Measurements from ENCODE around the gene PTH1R.

PTH1R gene

DNA sequence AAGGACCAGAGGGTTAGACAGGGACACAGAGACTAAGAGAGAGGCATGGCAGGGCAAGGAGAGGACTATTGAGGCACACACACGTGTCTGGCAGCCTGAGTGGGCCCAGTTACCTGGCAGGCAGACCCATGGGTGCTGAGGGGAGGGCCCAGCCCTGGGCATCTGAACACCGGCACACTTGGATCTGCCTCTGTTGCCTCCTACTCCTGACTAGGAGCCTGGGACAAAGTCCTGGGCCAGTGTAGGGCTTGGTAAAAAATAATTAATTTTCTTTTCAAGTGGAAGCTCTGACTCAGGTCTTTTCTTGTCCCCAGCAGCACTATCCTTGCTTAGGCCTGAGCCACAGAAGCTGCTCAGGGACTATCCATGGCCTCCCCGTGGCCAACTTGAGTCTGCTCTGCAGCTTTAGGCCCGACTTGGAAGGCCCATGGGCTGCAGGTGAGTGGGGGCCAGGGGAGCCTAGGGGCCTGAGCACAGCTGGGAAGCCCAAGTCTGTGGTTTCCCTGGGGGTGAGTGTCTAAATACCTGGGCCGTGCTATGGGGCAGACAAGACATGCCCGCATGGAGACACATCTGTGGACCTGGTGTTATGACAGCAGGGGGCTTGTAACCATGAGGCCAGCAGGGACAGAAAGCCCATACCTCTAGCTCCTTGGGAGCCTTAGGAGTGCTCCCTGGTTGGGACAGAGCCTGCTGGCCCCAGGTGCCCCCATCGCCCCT is at the start of gene PTH1R:
Gene PTH1R, plus strand, starts transcription at position 316 of the 720 bp plus-strand sequence. CDS start 5,839 bp downstream, outside the sequence.
- no peak within 1 kb of the TSS for H3K27ac ChIP-seq (ENCODE audit: low read length)
- H3K4me3 ChIP-seq (ENCODE audit: low read length) = no peak within 1 kb of the TSS
- H3K27me3 ChIP-seq (ENCODE audit: control insufficient read depth, insufficient read depth, low read length) = peaks cover 30% of the 10 kb centered on the region
- no peaks in the 10 kb centered on the region for H3K4me1 ChIP-seq (ENCODE audit: control insufficient read depth, insufficient read depth, low read length)
- H3K36me3 ChIP-seq (ENCODE audit: control insufficient read depth, insufficient read depth, low read length) = no peaks in the 10 kb centered on the region
- no peak for DNase-seq (ENCODE audit: low read depth, low spot score)
- no peaks in the 10 kb centered on the region for H3K9me3 ChIP-seq (ENCODE audit: control insufficient read depth, insufficient read depth, low read length)
- no CpG with 5 or more reads among the region's 7 CpGs for WGBS (ENCODE audit: insufficient coverage, insufficient read length)

GRCh38 chr3:46829699-46830208 is 47.8 kb upstream of the PTH1R start:
- Histone ChIP-seq H3K9me3 (ENCODE audit: control insufficient read depth, insufficient read depth, low read length) (no peaks in the 10 kb centered on the region), H3K27ac (ENCODE audit: low read length) (no peak overlapping the region), H3K27me3 (ENCODE audit: control insufficient read depth, insufficient read depth, low read length) (no peaks in the 10 kb centered on the region), H3K4me1 (ENCODE audit: control insufficient read depth, insufficient read depth, low read length) (no peaks in the 10 kb centered on the region), H3K4me3 (ENCODE audit: low read length) (no peak overlapping the region), H3K36me3 (ENCODE audit: control insufficient read depth, insufficient read depth, low read length) (no peaks in the 10 kb centered on the region)
- WGBS (ENCODE audit: insufficient coverage, insufficient read length) = no CpG with 5 or more reads among the region's 4 CpGs
- no peak for DNase-seq (ENCODE audit: low read depth, low spot score)

GRCh38 chr3:46830801-46831200 is 46.7 kb upstream of the PTH1R start:
- Histone ChIP-seq H3K9me3 (ENCODE audit: control insufficient read depth, insufficient read depth, low read length) (no peaks in the 10 kb centered on the region), H3K4me3 (ENCODE audit: low read length) (no peak overlapping the region), H3K27ac (ENCODE audit: low read length) (no peak overlapping the region), H3K36me3 (ENCODE audit: control insufficient read depth, insufficient read depth, low read length) (no peaks in the 10 kb centered on the region), H3K4me1 (ENCODE audit: control insufficient read depth, insufficient read depth, low read length) (no peaks in the 10 kb centered on the region), H3K27me3 (ENCODE audit: control insufficient read depth, insufficient read depth, low read length) (no peaks in the 10 kb centered on the region)
- no CpG with 5 or more reads among the region's 2 CpGs for WGBS (ENCODE audit: insufficient coverage, insufficient read length)
- no peak for DNase-seq (ENCODE audit: low read depth, low spot score)

DNA sequence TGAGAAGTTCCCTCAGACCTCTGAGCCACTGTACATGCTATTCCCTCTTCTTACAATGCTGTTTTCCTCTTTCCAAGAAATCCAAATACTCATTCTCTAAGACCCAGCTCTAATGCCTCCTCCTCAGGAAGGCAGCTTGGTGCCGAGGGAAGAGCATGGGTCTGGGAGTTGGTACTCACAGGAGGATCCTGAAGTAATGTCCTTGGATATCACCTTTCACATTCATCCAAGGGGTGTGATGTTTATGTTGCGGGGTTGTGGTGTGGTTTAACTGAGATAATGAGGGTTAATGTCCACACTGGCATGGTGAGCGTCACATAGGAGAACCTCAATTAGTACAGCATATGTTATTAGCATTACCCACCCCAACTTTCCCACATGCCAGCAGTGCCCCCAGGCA is 46.2 kb upstream of the PTH1R start:
- no CpG with 5 or more reads among the region's 3 CpGs for WGBS (ENCODE audit: insufficient coverage, insufficient read length)
- Histone ChIP-seq H3K4me3 (ENCODE audit: low read length) (no peak overlapping the region), H3K27ac (ENCODE audit: low read length) (no peak overlapping the region)

DNA sequence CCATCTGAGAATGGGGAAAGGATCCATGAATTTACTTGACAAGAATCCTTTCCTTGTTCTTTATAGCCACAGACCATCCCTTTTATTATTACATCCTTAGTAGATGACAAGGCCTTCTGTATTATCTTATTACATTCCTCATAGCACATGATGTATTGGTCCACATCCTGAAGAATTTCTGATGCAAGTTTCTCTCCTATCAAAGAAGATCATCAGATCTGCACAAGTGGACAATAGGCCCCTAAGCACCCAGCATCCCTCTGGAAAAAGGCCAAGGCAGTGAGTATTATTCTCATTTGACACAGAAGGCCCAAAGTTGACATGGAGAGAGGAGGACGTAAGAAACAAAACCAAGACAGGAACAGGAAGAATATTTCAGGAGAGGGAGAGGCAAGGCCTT is 45.7 kb upstream of the PTH1R start:
- Histone ChIP-seq H3K4me3 (ENCODE audit: low read length) (no peak overlapping the region), H3K27me3 (ENCODE audit: control insufficient read depth, insufficient read depth, low read length) (no peaks in the 10 kb centered on the region), H3K4me1 (ENCODE audit: control insufficient read depth, insufficient read depth, low read length) (no peaks in the 10 kb centered on the region), H3K36me3 (ENCODE audit: control insufficient read depth, insufficient read depth, low read length) (no peaks in the 10 kb centered on the region), H3K27ac (ENCODE audit: low read length) (no peak overlapping the region), H3K9me3 (ENCODE audit: control insufficient read depth, insufficient read depth, low read length) (no peaks in the 10 kb centered on the region)
- no peak for DNase-seq (ENCODE audit: low read depth, low spot score)
- no CpG with 5 or more reads among the region's 1 CpG for WGBS (ENCODE audit: insufficient coverage, insufficient read length)

More for the DNA sequence above, 46.2 kb upstream of the PTH1R start:
- Histone ChIP-seq H3K36me3 (ENCODE audit: control insufficient read depth, insufficient read depth, low read length) (no peaks in the 10 kb centered on the region), H3K4me1 (ENCODE audit: control insufficient read depth, insufficient read depth, low read length) (no peaks in the 10 kb centered on the region), H3K9me3 (ENCODE audit: control insufficient read depth, insufficient read depth, low read length) (no peaks in the 10 kb centered on the region), H3K27me3 (ENCODE audit: control insufficient read depth, insufficient read depth, low read length) (no peaks in the 10 kb centered on the region)
- DNase-seq (ENCODE audit: low read depth, low spot score) = no peak

GRCh38 chr3:46833346-46834300 is 43.9 kb upstream of the PTH1R start:
- no peak for DNase-seq (ENCODE audit: low read depth, low spot score)
- Histone ChIP-seq H3K4me3 (ENCODE audit: low read length) (no peak overlapping the region), H3K36me3 (ENCODE audit: control insufficient read depth, insufficient read depth, low read length) (no peaks in the 10 kb centered on the region), H3K27me3 (ENCODE audit: control insufficient read depth, insufficient read depth, low read length) (no peaks in the 10 kb centered on the region), H3K4me1 (ENCODE audit: control insufficient read depth, insufficient read depth, low read length) (no peaks in the 10 kb centered on the region), H3K27ac (ENCODE audit: low read length) (no peak overlapping the region), H3K9me3 (ENCODE audit: control insufficient read depth, insufficient read depth, low read length) (no peaks in the 10 kb centered on the region; the same call in 1 of the 2 replicates)
- WGBS (ENCODE audit: insufficient coverage, insufficient read length) = no CpG with 5 or more reads among the region's 65 CpGs

DNA sequence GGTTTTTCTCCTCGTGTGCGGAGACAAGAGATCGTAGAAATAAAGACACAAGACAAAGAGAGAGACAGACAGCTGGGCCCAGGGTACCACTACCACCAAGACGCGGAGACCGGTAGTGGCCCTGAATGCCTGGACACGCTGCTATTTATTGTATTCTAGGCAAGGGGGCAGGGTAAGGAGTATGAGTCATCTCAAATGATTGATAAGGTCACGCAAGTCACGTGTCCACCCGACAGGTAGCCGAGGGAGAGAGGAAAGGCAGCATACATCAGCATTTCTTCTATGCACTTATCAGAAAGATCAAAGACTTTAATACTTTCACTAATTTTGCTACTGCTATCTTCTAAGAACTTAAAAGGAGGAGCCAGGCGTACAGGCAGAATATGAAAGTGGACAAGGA is 42.5 kb upstream of the PTH1R start:
- H3K9me3 ChIP-seq (ENCODE audit: control insufficient read depth, insufficient read depth, low read length) = no peaks in the 10 kb centered on the region; the same call in 1 of the 2 replicates
- no peaks in the 10 kb centered on the region for H3K36me3 ChIP-seq (ENCODE audit: control insufficient read depth, insufficient read depth, low read length)
- no peaks in the 10 kb centered on the region for H3K27me3 ChIP-seq (ENCODE audit: control insufficient read depth, insufficient read depth, low read length)
- no peak overlapping the region for H3K4me3 ChIP-seq (ENCODE audit: low read length)
- no peaks in the 10 kb centered on the region for H3K4me1 ChIP-seq (ENCODE audit: control insufficient read depth, insufficient read depth, low read length)
- DNase-seq (ENCODE audit: low read depth, low spot score) = no peak
- no CpG with 5 or more reads among the region's 12 CpGs for WGBS (ENCODE audit: insufficient coverage, insufficient read length)
- H3K27ac ChIP-seq (ENCODE audit: low read length) = no peak overlapping the region

DNA sequence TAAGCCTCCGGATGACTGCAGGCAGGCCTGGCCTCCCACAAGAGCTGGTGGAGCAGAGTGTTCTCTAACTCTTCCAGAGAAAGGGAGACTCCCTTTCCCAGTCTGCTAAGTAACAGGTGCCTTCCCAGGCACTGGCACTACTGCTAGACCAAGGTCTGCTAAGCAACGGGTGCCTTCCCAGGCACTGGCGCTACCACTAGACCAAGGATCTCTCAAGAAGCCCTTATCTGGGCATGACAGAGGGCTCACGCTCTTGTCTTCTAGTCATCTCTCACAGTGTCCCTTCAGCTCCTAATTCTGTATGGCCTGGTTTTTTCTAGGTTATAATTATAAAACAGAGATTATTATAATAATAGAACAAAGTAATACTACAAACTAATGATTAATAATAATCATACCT is 42.0 kb upstream of the PTH1R start:
- DNase-seq (ENCODE audit: low read depth, low spot score) = no peak
- no peaks in the 10 kb centered on the region; the same call in 1 of the 2 replicates for H3K9me3 ChIP-seq (ENCODE audit: control insufficient read depth, insufficient read depth, low read length)
- no CpG with 5 or more reads among the region's 4 CpGs for WGBS (ENCODE audit: insufficient coverage, insufficient read length)
- H3K4me3 ChIP-seq (ENCODE audit: low read length) = no peak overlapping the region
- H3K4me1 ChIP-seq (ENCODE audit: control insufficient read depth, insufficient read depth, low read length) = no peaks in the 10 kb centered on the region
- no peaks in the 10 kb centered on the region for H3K36me3 ChIP-seq (ENCODE audit: control insufficient read depth, insufficient read depth, low read length)
- no peaks in the 10 kb centered on the region for H3K27me3 ChIP-seq (ENCODE audit: control insufficient read depth, insufficient read depth, low read length)
- H3K27ac ChIP-seq (ENCODE audit: low read length) = no peak overlapping the region

DNA sequence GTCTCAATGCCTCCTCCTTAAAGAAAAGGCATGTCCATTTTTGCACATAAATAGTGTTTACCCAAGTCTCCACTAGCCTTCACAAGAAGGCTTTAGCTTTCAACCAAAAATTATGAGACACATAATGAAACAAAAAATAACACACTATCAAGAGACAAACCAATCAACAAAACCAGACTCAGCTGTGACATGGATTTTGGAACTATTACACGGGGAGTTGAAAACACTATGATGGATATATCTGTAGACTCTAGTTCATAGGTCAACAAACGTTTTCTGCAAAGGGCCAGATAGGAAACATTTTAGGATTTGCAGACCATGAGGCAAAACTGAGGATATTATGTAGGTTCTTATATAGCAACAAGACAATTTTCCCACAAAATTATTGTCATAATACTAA is 39.2 kb upstream of the PTH1R start:
- H3K27me3 ChIP-seq (ENCODE audit: control insufficient read depth, insufficient read depth, low read length) = no peaks in the 10 kb centered on the region
- whole genome bisulfite sequencing (ENCODE audit: insufficient coverage, insufficient read length) = no CpG with 5 or more reads among the region's 2 CpGs
- no peak overlapping the region for H3K27ac ChIP-seq (ENCODE audit: low read length)
- no peaks in the 10 kb centered on the region; the same call in 1 of the 2 replicates for H3K9me3 ChIP-seq (ENCODE audit: control insufficient read depth, insufficient read depth, low read length)
- H3K36me3 ChIP-seq (ENCODE audit: control insufficient read depth, insufficient read depth, low read length) = no peaks in the 10 kb centered on the region
- no peaks in the 10 kb centered on the region for H3K4me1 ChIP-seq (ENCODE audit: control insufficient read depth, insufficient read depth, low read length)
- no peak for DNase-seq (ENCODE audit: low read depth, low spot score)
- no peak overlapping the region for H3K4me3 ChIP-seq (ENCODE audit: low read length)

- Histone ChIP-seq H3K36me3 (ENCODE audit: control insufficient read depth, insufficient read depth, low read length) (no peaks in the 10 kb centered on the region), H3K27me3 (ENCODE audit: control insufficient read depth, insufficient read depth, low read length) (no peaks in the 10 kb centered on the region), H3K9me3 (ENCODE audit: control insufficient read depth, insufficient read depth, low read length) (no peaks in the 10 kb centered on the region; the same call in 1 of the 2 replicates), H3K4me3 (ENCODE audit: low read length) (no peak overlapping the region), H3K4me1 (ENCODE audit: control insufficient read depth, insufficient read depth, low read length) (peaks cover 3% of the 10 kb centered on the region; the same call in 1 of the 2 replicates), H3K27ac (ENCODE audit: low read length) (no peak overlapping the region)
- no peak for DNase-seq (ENCODE audit: low read depth, low spot score)
- no CpG with 5 or more reads among the region's 1 CpG for WGBS (ENCODE audit: insufficient coverage, insufficient read length)
These were observed 37.0 kb upstream of the PTH1R start for GRCh38 chr3:46840491-46840890.
